ENCODE data around the gene ANO9.

GRCh38 chr11:416051-416756, 25.6 kb downstream of the ANO9 start:
- TF ChIP-seq, protein P1, sequence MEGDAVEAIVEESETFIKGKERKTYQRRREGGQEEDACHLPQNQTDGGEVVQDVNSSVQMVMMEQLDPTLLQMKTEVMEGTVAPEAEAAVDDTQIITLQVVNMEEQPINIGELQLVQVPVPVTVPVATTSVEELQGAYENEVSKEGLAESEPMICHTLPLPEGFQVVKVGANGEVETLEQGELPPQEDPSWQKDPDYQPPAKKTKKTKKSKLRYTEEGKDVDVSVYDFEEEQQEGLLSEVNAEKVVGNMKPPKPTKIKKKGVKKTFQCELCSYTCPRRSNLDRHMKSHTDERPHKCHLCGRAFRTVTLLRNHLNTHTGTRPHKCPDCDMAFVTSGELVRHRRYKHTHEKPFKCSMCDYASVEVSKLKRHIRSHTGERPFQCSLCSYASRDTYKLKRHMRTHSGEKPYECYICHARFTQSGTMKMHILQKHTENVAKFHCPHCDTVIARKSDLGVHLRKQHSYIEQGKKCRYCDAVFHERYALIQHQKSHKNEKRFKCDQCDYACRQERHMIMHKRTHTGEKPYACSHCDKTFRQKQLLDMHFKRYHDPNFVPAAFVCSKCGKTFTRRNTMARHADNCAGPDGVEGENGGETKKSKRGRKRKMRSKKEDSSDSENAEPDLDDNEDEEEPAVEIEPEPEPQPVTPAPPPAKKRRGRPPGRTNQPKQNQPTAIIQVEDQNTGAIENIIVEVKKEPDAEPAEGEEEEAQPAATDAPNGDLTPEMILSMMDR (IDR thresholded peaks at IDR 0.05) = no peak
- TF ChIP-seq POLR2A (IDR thresholded peaks at IDR 0.05) = no peak
